ENCODE measurements around the gene WWOX.
"Not testable (repeated sequence)": the region's sequence is repeated elsewhere in the genome, so short reads cannot be mapped to it uniquely, and the experiment has no call there.

WWOX gene

DNA sequence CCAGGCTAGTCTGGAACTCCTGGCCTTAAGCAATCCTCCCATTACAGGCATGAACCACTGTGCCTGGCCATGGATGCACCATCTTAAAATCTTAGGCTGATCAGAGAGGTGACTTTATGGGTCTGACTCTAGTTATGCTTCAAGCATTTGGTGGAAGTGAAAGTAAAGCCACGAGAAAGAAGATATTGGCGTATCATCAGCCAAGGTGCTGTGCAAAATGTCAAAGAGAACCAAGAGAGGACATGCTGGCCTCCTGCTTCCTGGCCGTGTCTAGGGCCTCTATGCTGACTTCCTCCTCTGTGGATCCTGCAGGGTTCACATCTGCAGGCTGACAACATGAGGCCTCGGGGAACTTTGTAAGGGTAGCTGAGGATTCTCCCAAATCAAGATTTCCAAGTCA, 1115.8 kb downstream of the WWOX start:
- Histone ChIP-seq H3K9me3 (ENCODE audit: control insufficient read depth in 2 of 2, low read length in 2 of 2) (no peaks in the 10 kb centered on the region), H3K36me3 (ENCODE audit: control insufficient read depth in 2 of 2, insufficient read depth in 2 of 2, low read length in 2 of 2) (no peaks in the 10 kb centered on the region), H3K27me3 (ENCODE audit: control insufficient read depth in 1 of 2, insufficient read depth in 2 of 2, low read length in 2 of 2) (no peaks in the 10 kb centered on the region), H3K4me3 (ENCODE audit: low read length in 2 of 2) (no peak overlapping the region), H3K4me1 (ENCODE audit: control insufficient read depth, insufficient read depth, low read length) (no peaks in the 10 kb centered on the region), H3K27ac (ENCODE audit: low read length) (no peak overlapping the region), H3K9ac (ENCODE audit: low read length in 2 of 2) (no peak overlapping the region)

DNA sequence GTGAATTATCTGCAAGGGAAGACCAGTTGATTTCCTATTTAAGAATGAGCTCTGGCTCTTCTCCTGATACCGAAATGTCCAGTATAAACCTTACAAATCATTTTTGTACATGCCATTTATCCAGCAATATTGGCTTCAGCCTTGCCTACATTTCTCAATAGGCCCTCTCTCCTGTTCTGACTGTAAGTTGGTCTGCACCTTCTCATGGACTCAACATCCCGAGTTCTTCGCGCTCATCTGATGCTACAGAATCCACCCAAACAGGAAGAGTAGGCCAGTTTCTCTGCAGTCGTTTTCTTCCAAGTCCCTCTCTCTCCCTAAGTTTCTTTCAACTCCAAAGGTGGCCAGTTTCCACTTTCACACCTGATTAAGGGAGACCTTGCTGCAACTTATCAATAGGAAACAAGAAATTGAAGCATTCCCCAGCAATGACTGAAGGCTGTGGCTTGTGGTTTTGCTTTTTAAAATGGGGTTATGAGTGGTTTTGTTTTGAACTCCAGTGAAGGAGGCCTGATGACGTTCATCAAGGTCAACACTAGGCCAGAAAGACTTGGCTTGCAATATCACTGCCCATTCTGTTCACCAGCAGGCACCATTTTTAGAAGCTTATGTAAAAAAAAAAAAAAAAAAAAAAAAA, 1118.0 kb downstream of the WWOX start:
- Histone ChIP-seq H3K36me3 (ENCODE audit: control insufficient read depth in 2 of 2, insufficient read depth in 2 of 2, low read length in 2 of 2) (no peaks in the 10 kb centered on the region), H3K27me3 (ENCODE audit: control insufficient read depth in 1 of 2, insufficient read depth in 2 of 2, low read length in 2 of 2) (no peaks in the 10 kb centered on the region), H3K27ac (ENCODE audit: low read length) (no peak overlapping the region), H3K4me3 (ENCODE audit: low read length in 2 of 2) (no peak overlapping the region), H3K9ac (ENCODE audit: low read length in 2 of 2) (no peak overlapping the region), H3K4me1 (ENCODE audit: control insufficient read depth, insufficient read depth, low read length) (no peaks in the 10 kb centered on the region), H3K9me3 (ENCODE audit: control insufficient read depth in 2 of 2, low read length in 2 of 2) (no peaks in the 10 kb centered on the region)

DNA sequence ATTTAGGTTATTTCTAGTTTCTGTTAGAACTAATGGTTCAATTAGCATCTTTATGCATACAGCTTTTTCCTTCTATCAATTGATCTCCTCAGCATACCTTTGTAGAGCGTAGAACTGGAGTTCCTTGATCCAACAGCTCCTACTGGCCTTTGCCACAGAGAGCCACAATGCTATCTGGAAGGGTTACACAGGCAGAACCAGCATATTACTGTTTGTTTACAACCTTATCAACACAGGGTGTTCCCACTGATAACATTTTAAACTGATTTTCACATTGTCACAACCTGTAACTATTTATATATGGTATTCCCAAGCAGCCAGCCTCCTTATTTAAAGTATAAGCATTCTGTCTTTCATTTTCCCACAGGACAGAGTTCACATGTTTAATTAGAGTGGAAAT, 1118.9 kb downstream of the WWOX start:
- H3K9me3 ChIP-seq (ENCODE audit: control insufficient read depth in 2 of 2, low read length in 2 of 2): no peaks in the 10 kb centered on the region
- no peaks in the 10 kb centered on the region for H3K36me3 ChIP-seq (ENCODE audit: control insufficient read depth in 2 of 2, insufficient read depth in 2 of 2, low read length in 2 of 2)
- H3K4me1 ChIP-seq (ENCODE audit: control insufficient read depth, insufficient read depth, low read length): no peaks in the 10 kb centered on the region
- no peaks in the 10 kb centered on the region for H3K27me3 ChIP-seq (ENCODE audit: control insufficient read depth in 1 of 2, insufficient read depth in 2 of 2, low read length in 2 of 2)
- no peak overlapping the region for H3K4me3 ChIP-seq (ENCODE audit: low read length in 2 of 2)
- no peak overlapping the region for H3K27ac ChIP-seq (ENCODE audit: low read length)
- H3K9ac ChIP-seq (ENCODE audit: low read length in 2 of 2): no peak overlapping the region

DNA sequence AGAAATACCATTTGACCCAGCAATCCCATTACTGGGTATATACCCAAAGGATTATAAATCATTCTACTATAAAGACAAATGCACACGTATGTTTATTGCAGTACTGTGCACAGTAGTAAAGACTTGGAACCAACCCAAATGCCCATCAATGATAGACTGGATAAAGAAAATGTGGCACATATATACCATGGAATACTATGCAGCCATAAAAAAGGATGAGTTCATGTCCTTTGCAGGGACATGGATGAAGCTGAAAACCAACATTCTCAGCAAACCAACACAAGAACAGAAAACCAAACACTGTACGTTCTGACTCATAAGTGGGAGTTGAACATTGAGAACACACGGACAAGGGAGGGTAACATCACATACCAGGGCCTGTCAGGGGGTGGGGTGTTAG, 1126.5 kb downstream of the WWOX start:
- not testable (repeated sequence) for H3K36me3 ChIP-seq (ENCODE audit: control insufficient read depth in 2 of 2, insufficient read depth in 2 of 2, low read length in 2 of 2); H3K4me3 ChIP-seq (ENCODE audit: low read length in 2 of 2); H3K27ac ChIP-seq (ENCODE audit: low read length); H3K9ac ChIP-seq (ENCODE audit: low read length in 2 of 2); H3K27me3 ChIP-seq (ENCODE audit: control insufficient read depth in 1 of 2, insufficient read depth in 2 of 2, low read length in 2 of 2); H3K4me1 ChIP-seq (ENCODE audit: control insufficient read depth, insufficient read depth, low read length); H3K9me3 ChIP-seq (ENCODE audit: control insufficient read depth in 2 of 2, low read length in 2 of 2)

DNA sequence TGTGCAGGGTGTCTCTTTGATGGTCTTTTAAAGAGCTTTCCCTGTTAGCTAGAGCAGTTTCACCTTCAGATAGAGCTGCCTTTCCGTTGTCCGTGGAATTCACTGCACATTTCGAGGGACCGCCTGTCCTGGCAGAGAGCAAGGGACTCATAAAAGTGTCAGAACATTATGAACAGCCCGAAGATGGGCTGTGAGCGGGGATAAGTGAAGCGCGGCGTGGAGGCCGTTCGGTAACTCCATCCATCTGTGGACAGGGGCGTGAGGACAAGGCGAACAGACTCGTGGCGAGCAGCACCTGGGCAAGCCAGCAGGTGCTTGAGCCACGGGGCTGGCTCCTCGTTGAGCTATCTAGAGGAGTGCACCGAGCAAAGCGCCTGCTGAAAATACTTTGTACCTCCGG, 1129.9 kb downstream of the WWOX start:
- H3K4me3 ChIP-seq (ENCODE audit: low read length in 2 of 2): no peak overlapping the region
- no peaks in the 10 kb centered on the region for H3K4me1 ChIP-seq (ENCODE audit: control insufficient read depth, insufficient read depth, low read length)

DNA sequence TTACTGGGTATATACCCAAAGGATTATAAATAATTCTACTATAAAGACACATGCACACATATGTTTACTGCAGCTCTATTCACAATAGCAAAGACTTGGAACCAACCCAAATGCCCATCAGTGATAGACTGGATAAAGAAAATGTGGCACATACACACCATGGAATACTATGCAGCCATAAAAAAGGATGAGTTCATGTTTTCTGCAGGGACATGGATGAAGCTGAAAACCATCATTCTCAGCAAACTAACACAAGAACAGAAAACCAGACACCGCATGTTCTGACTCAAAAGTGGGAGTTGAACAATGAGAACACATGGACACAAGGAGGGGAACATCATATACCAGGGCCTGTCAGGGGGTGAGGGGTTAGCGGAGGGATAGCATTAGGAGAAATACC, 1146.2 kb downstream of the WWOX start:
- H3K27me3 ChIP-seq (ENCODE audit: control insufficient read depth in 1 of 2, insufficient read depth in 2 of 2, low read length in 2 of 2); H3K4me3 ChIP-seq (ENCODE audit: low read length in 2 of 2); H3K4me1 ChIP-seq (ENCODE audit: control insufficient read depth, insufficient read depth, low read length); H3K36me3 ChIP-seq (ENCODE audit: control insufficient read depth in 2 of 2, insufficient read depth in 2 of 2, low read length in 2 of 2); H3K27ac ChIP-seq (ENCODE audit: low read length); H3K9me3 ChIP-seq (ENCODE audit: control insufficient read depth in 2 of 2, low read length in 2 of 2); H3K9ac ChIP-seq (ENCODE audit: low read length in 2 of 2): not testable (repeated sequence)

More for the DNA sequence above, 1129.9 kb downstream of the WWOX start:
- H3K27me3 ChIP-seq (ENCODE audit: control insufficient read depth in 1 of 2, insufficient read depth in 2 of 2, low read length in 2 of 2): no peaks in the 10 kb centered on the region
- H3K36me3 ChIP-seq (ENCODE audit: control insufficient read depth in 2 of 2, insufficient read depth in 2 of 2, low read length in 2 of 2): no peaks in the 10 kb centered on the region
- no peak overlapping the region for H3K27ac ChIP-seq (ENCODE audit: low read length)
- H3K9ac ChIP-seq (ENCODE audit: low read length in 2 of 2): no peak overlapping the region
- H3K9me3 ChIP-seq (ENCODE audit: control insufficient read depth in 2 of 2, low read length in 2 of 2): no peaks in the 10 kb centered on the region

DNA sequence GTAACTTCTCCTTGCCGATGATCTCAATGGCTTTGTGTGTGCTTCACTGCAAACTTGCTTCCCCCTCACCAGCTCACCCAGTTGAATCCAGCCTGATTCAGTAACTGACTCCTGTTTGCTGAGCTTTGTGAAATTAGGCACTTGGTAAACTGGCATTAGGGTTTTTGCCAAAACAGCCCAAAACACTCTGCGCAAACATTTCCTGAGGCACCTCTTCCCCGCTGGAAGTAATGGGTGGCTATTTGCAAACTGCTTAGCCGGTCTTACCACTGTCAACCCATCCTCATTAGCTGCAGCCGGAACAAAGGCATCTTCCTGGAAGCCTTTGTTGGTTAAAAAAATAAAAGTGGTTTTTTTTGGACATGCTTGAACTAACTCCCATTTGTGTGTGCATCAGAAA, 1147.9 kb downstream of the WWOX start:
- no peaks in the 10 kb centered on the region for H3K36me3 ChIP-seq (ENCODE audit: control insufficient read depth in 2 of 2, insufficient read depth in 2 of 2, low read length in 2 of 2)
- H3K4me3 ChIP-seq (ENCODE audit: low read length in 2 of 2): no peak overlapping the region
- no peak overlapping the region for H3K27ac ChIP-seq (ENCODE audit: low read length)
- H3K9ac ChIP-seq (ENCODE audit: low read length in 2 of 2): no peak overlapping the region
- no peaks in the 10 kb centered on the region for H3K27me3 ChIP-seq (ENCODE audit: control insufficient read depth in 1 of 2, insufficient read depth in 2 of 2, low read length in 2 of 2)
- no peaks in the 10 kb centered on the region for H3K9me3 ChIP-seq (ENCODE audit: control insufficient read depth in 2 of 2, low read length in 2 of 2)
- H3K4me1 ChIP-seq (ENCODE audit: control insufficient read depth, insufficient read depth, low read length): no peaks in the 10 kb centered on the region

DNA sequence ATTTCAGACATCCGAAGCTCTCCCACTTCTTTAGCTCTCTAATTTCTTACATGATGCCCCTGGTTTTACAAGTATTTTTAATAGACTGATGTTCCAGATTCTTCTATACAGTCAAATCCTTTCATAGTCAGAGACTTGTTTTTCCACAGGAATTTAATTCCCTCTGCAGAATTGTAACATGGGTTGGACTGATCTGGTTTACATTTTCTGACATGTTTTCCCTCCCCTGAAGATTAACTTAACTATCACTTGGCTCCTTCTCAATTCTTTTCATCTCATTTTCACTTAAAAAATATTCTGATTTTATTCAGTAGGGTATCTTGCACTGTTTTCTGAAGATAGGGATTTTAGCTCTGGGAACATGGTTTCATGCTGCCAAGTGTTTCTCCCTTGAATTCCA, 1148.9 kb downstream of the WWOX start:
- no peak overlapping the region for H3K4me3 ChIP-seq (ENCODE audit: low read length in 2 of 2)
- H3K9ac ChIP-seq (ENCODE audit: low read length in 2 of 2): no peak overlapping the region
- no peaks in the 10 kb centered on the region for H3K36me3 ChIP-seq (ENCODE audit: control insufficient read depth in 2 of 2, insufficient read depth in 2 of 2, low read length in 2 of 2)
- H3K4me1 ChIP-seq (ENCODE audit: control insufficient read depth, insufficient read depth, low read length): no peaks in the 10 kb centered on the region
- no peak overlapping the region for H3K27ac ChIP-seq (ENCODE audit: low read length)
- H3K27me3 ChIP-seq (ENCODE audit: control insufficient read depth in 1 of 2, insufficient read depth in 2 of 2, low read length in 2 of 2): no peaks in the 10 kb centered on the region
- H3K9me3 ChIP-seq (ENCODE audit: control insufficient read depth in 2 of 2, low read length in 2 of 2): no peaks in the 10 kb centered on the region

DNA sequence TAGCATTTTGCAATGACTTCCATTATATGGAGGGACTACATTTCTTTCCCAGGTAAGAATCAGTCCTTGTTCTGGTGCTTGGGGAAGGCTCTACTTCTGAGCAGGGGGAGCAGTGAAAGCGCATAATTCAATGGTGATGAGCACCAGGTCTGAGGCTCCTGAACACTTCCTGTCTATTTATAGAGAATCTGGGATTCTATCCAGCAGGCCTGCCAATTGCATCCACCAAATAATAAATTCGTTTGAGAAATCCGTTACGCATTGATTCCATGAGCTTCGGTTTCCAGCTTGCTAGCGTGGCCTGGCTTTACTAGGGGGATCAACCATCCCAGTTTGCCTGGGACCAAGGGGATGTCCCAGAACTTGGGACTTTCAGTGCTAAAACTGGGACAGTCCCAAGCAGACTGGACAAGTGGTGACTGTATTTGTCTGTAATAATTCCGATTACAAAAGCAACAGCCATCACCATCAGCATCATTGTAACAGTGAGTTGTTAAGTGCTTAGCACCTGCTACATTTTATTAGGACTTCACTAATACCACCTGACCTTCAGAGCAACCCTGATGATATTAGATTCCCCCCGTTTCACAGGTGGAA, 1151.1 kb downstream of the WWOX start:
- Histone ChIP-seq H3K4me1 (ENCODE audit: control insufficient read depth, insufficient read depth, low read length) (no peaks in the 10 kb centered on the region), H3K9me3 (ENCODE audit: control insufficient read depth in 2 of 2, low read length in 2 of 2) (no peaks in the 10 kb centered on the region), H3K27ac (ENCODE audit: low read length) (no peak overlapping the region), H3K36me3 (ENCODE audit: control insufficient read depth in 2 of 2, insufficient read depth in 2 of 2, low read length in 2 of 2) (no peaks in the 10 kb centered on the region), H3K27me3 (ENCODE audit: control insufficient read depth in 1 of 2, insufficient read depth in 2 of 2, low read length in 2 of 2) (no peaks in the 10 kb centered on the region), H3K9ac (ENCODE audit: low read length in 2 of 2) (no peak overlapping the region), H3K4me3 (ENCODE audit: low read length in 2 of 2) (no peak overlapping the region)

DNA sequence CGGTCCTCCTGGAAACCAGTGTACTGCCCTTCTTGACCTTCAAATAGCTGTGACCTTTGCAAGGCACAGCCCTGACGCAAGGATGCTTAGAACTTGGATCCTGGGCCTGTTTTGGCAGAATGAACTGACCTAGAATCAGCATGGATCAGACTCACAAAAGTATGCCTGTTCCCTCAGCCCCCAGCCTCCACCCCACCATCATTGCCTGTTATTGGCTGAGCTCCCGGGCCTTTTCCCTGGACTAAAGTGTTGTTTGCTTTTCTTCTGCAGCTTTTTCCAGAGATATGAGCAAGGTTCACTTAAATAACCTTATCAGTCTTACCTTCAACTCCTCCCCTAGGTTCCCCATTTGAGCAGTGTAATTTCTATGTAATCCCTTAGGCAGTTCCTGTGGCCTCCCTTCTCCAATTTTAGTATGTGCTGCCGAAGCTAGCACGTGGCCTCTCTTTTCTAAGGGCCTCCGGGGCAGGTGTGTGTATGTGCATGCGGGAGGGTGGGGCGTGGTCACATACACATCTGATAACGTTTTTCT, 1153.7 kb downstream of the WWOX start:
- Histone ChIP-seq H3K9ac (ENCODE audit: low read length in 2 of 2) (no peak overlapping the region), H3K9me3 (ENCODE audit: control insufficient read depth in 2 of 2, low read length in 2 of 2) (no peaks in the 10 kb centered on the region), H3K36me3 (ENCODE audit: control insufficient read depth in 2 of 2, insufficient read depth in 2 of 2, low read length in 2 of 2) (no peaks in the 10 kb centered on the region), H3K4me3 (ENCODE audit: low read length in 2 of 2) (no peak overlapping the region), H3K27ac (ENCODE audit: low read length) (no peak overlapping the region), H3K27me3 (ENCODE audit: control insufficient read depth in 1 of 2, insufficient read depth in 2 of 2, low read length in 2 of 2) (no peaks in the 10 kb centered on the region), H3K4me1 (ENCODE audit: control insufficient read depth, insufficient read depth, low read length) (no peaks in the 10 kb centered on the region)

DNA sequence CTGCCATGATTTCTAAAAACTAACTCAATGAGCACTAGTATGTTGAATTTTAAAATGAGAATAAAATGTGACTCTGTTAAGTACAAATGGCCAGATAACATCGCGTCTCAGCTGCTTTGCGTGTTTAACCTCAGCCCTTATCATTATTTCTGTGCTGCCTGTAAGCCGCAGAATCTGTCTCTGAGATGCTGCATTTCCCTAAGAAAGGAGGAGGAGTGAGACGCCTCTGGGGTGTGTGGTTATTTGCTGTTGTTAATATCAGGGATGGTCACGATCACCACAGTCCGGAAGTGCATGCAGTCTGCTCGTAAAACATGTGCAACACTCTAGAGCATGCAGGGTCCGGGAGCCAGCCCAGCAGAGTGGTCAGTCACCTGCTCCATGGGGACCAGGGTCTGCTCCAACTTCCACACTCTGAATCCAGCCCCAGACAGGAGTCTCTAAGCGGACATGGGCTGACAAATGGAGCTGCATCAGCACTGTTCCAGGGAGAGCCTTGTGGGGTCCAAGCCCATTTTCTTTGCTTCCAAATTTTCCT, 1158.6 kb downstream of the WWOX start:
- Histone ChIP-seq H3K27me3 (ENCODE audit: control insufficient read depth in 1 of 2, insufficient read depth in 2 of 2, low read length in 2 of 2) (peaks cover 0 to 4% of the 10 kb centered on the region in 2 donors), H3K27ac (ENCODE audit: low read length) (no peak overlapping the region), H3K9me3 (ENCODE audit: control insufficient read depth in 2 of 2, low read length in 2 of 2) (no peaks in the 10 kb centered on the region), H3K4me1 (ENCODE audit: control insufficient read depth, insufficient read depth, low read length) (peaks cover 4% of the 10 kb centered on the region), H3K9ac (ENCODE audit: low read length in 2 of 2) (no peak overlapping the region), H3K4me3 (ENCODE audit: low read length in 2 of 2) (no peak overlapping the region), H3K36me3 (ENCODE audit: control insufficient read depth in 2 of 2, insufficient read depth in 2 of 2, low read length in 2 of 2) (no peaks in the 10 kb centered on the region)
